ENCODE results near the gene ADSS2.

DNA sequence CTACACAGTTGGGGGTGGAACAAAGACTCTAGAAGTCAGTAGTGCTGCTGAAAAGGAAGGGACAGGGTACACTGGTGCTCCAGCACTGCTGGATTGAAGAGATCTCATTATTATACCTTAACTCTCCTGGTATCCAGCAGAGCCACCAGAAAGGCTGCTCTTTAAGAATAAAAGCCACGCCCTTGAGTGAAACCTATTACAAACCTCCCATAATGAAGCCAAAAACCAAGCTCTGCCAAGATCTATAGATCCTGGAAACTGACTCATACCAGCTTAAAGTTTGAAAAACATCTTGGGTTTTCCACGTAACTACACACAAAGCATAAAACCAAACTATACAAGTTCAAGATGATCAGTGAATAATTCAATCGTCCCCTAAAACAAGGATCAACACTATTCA lies 38.0 kb downstream of the ADSS2 start:
- TF ChIP-seq CTCF (conservative IDR thresholded peaks at IDR 0.05; ENCODE audit: low read depth, low read length): no peak
- TF ChIP-seq EZH2 (IDR thresholded peaks at IDR 0.05; ENCODE audit: low read length, unreplicated experiment): no peak
- TF ChIP-seq EZH2phosphoT487 (IDR thresholded peaks at IDR 0.05; ENCODE audit: borderline replicate concordance, low read length): no peak

All from PC-3 (cell line).